GM12878 (cell line): ENCODE results near the gene NFATC1. TPM values are rescaled to one million over a fixed set of nuclear protein-coding genes. Genes with fewer than 3 reads are reported as not detected.

Source experiments
- ATAC-seq: fragments of 200-7000 bp; cut with Tn5 transposase; 3 replicates; pipeline ENCODE4 v1.9.1; 2020; ENCODE audit warnings: mild to moderate bottlenecking, moderate library complexity
- BruUV-seq: library from RNA; stranded (reverse); fragments of 400-500 nt; replicated peaks from 2 replicates; lab custom pipeline; 2021; lab: Mats Ljungman, UMichigan
- CTCF ChIA-PET: fragments of 300-600 bp; sonication (Branson Sonifier 250); formaldehyde crosslinking; extraction: SDS; loops from one replicate; lab custom pipeline; 2021; ENCODE audit warnings: inconsistent platforms; lab: Yijun Ruan, JAX
- POLR2A ChIA-PET: fragments of 350-600 bp; formaldehyde crosslinking; extraction: SDS; loops from one replicate; lab custom pipeline; 2021; ENCODE audit warnings: inconsistent platforms; lab: Charles Lee
- RAD21 ChIA-PET: fragments of 300-600 bp; sonication (Branson Sonifier 250); formaldehyde crosslinking; loops from one replicate; lab custom pipeline; 2023; ENCODE audit warnings: antibody characterized with exemption; ENCODE audit not compliant: unreplicated experiment; lab: Charles Lee
- SMC1A ChIA-PET: fragments of 300-600 bp; sonication (Branson Sonifier 250); formaldehyde crosslinking; loops from one replicate; lab custom pipeline; 2023; ENCODE audit not compliant: unreplicated experiment, uncharacterized antibody; lab: Charles Lee
- DNase-seq: peaks from one replicate; pipeline ENCODE4 v3.0.0-alpha.2; 2011; ENCODE audit warnings: low read depth, low spot score
- FAIRE-seq: peaks from 3 replicates; lab custom pipeline; 2011; peaks lifted over from hg19 to GRCh38; lab: Jason Lieb, UNC
- H2AFZ ChIP-seq: 2 replicates; pipeline ENCODE4 v1.6.0; 2011; ENCODE audit warnings: low read depth, low read length, control low read depth; ENCODE audit not compliant: control insufficient read depth
- H3K27ac ChIP-seq: 2 replicates; pipeline ENCODE4 v1.5.1; 2011; ENCODE audit warnings: control low read depth; ENCODE audit not compliant: control insufficient read depth, insufficient read depth
- H3K27me3 ChIP-seq, 2 experiments: replicated peaks in 1 of 2; 2 replicates each; pipeline versions ENCODE4 v1.6.0 to v1.6.1; 2011; ENCODE audit warnings: low read length in 1 of 2; ENCODE audit not compliant: control insufficient read depth in 2 of 2, insufficient read depth in 2 of 2
- H3K36me3 ChIP-seq, 2 experiments: 2 replicates each; pipeline ENCODE4 v1.5.1; 2011; ENCODE audit warnings: low read length in 1 of 2; ENCODE audit not compliant: control insufficient read depth in 2 of 2, insufficient read depth in 2 of 2
- H3K4me1 ChIP-seq: 2 replicates; pipeline ENCODE4 v1.6.1; 2011; ENCODE audit warnings: mild to moderate bottlenecking, low read length, moderate library complexity, mixed read lengths; ENCODE audit not compliant: control insufficient read depth, insufficient read depth
- H3K4me2 ChIP-seq: 2 replicates; pipeline ENCODE4 v1.6.0; 2011; ENCODE audit warnings: control low read depth; ENCODE audit not compliant: control insufficient read depth, insufficient read depth
- H3K4me3 ChIP-seq: fragments of 200-600 bp; sonication (generic); 2 replicates; pipeline ENCODE4 v1.5.1; 2016
- H3K79me2 ChIP-seq: 2 replicates; pipeline ENCODE4 v1.6.0; 2011; ENCODE audit warnings: low read length; ENCODE audit not compliant: control insufficient read depth, insufficient read depth
- H3K9ac ChIP-seq: 2 replicates; pipeline ENCODE4 v1.8.0; 2011; ENCODE audit warnings: low read length, control low read depth, mixed read lengths; ENCODE audit not compliant: control insufficient read depth, insufficient read depth
- H3K9me3 ChIP-seq: replicated peaks from 3 replicates; pipeline ENCODE4 v1.5.1; 2011; ENCODE audit warnings: mild to moderate bottlenecking, low read length; ENCODE audit not compliant: control insufficient read depth, insufficient read depth
- H4K20me1 ChIP-seq: 2 replicates; pipeline ENCODE4 v1.6.0; 2011; ENCODE audit not compliant: control insufficient read depth, insufficient read depth
- BACH1 ChIP-seq: fragments of 450-650 bp; IDR thresholded peaks from 2 replicates; pipeline ENCODE4 v1.6.1; 2017; ENCODE audit warnings: mild to moderate bottlenecking, borderline replicate concordance
- BRCA1 ChIP-seq: IDR thresholded peaks from 2 replicates; pipeline ENCODE4 v1.6.1; 2011; ENCODE audit warnings: low read depth, low read length, improper control_type of control experiment
- DPF2 ChIP-seq: fragments of 450-650 bp; IDR thresholded peaks from 2 replicates; pipeline ENCODE4 v1.6.1; 2017; ENCODE audit warnings: mild to moderate bottlenecking
- E4F1 ChIP-seq: fragments of 450-650 bp; IDR thresholded peaks from 2 replicates; pipeline ENCODE4 v1.6.1; 2018; ENCODE audit warnings: borderline replicate concordance, mild to moderate bottlenecking; ENCODE audit not compliant: partially characterized antibody
- HDAC2 ChIP-seq: fragments of 200-600 bp; sonication (generic); IDR thresholded peaks from 2 replicates; pipeline ENCODE4 v1.6.1; 2017
- HDAC6 ChIP-seq: fragments of 200-600 bp; sonication (generic); IDR thresholded peaks from one replicate; pipeline ENCODE4 v1.8.0; 2017; ENCODE audit warnings: antibody characterized with exemption; ENCODE audit not compliant: unreplicated experiment
- MEF2B ChIP-seq: fragments of 450-650 bp; IDR thresholded peaks from 2 replicates; pipeline ENCODE4 v1.6.1; 2018; ENCODE audit warnings: mild to moderate bottlenecking, moderate library complexity; ENCODE audit not compliant: partially characterized antibody, poor library complexity, severe bottlenecking
- MYB ChIP-seq: fragments of 150-350 bp; IDR thresholded peaks from 2 replicates; pipeline ENCODE4 v1.6.1; 2014; ENCODE audit warnings: mild to moderate bottlenecking, low read depth, low read length, borderline replicate concordance
- NKRF ChIP-seq: fragments of 450-650 bp; conservative IDR thresholded peaks from 2 replicates; pipeline ENCODE4 v1.6.1; 2017; ENCODE audit warnings: mild to moderate bottlenecking, moderate library complexity
- NR2C2 ChIP-seq: IDR thresholded peaks from 2 replicates; pipeline ENCODE4 v1.6.1; 2011; ENCODE audit warnings: borderline replicate concordance, low read depth; ENCODE audit not compliant: control insufficient read depth, insufficient read length
- RB1 ChIP-seq: fragments of 450-650 bp; formaldehyde crosslinking; IDR thresholded peaks from 2 replicates; pipeline ENCODE4 v1.6.1; 2017; ENCODE audit warnings: mild to moderate bottlenecking, borderline replicate concordance
- SMAD1 ChIP-seq: fragments of 450-650 bp; IDR thresholded peaks from 2 replicates; pipeline ENCODE4 v1.6.1; 2018; ENCODE audit warnings: mild to moderate bottlenecking, low read depth; ENCODE audit not compliant: partially characterized antibody
- TCF12 ChIP-seq: IDR thresholded peaks from 2 replicates; pipeline ENCODE4 v1.6.1; 2011; ENCODE audit warnings: low read depth, mild to moderate bottlenecking, low read length
- TCF3 ChIP-seq: IDR thresholded peaks from 2 replicates; pipeline ENCODE4 v1.6.1; 2012; ENCODE audit warnings: low read depth, mild to moderate bottlenecking, low read length, borderline replicate concordance; ENCODE audit not compliant: insufficient read depth
- YY1 ChIP-seq: IDR thresholded peaks from 2 replicates; pipeline ENCODE4 v1.6.1; 2011; ENCODE audit warnings: low read depth, mild to moderate bottlenecking, low read length
- ZNF592 ChIP-seq: fragments of 450-650 bp; IDR thresholded peaks from 2 replicates; pipeline ENCODE4 v1.6.1; 2017; ENCODE audit warnings: mild to moderate bottlenecking, moderate library complexity
- WGBS: methylation state at CpG from one replicate; pipeline ENCODE4 v1.1.6; 2016; ENCODE audit warnings: low lambda C conversion rate; ENCODE audit not compliant: insufficient replicate concordance, insufficient coverage; ENCODE audit errors: missing lambda C conversion rate; 5-methylcytosine and 5-hydroxymethylcytosine counted together
- in situ Hi-C: fragments of 300-500 bp; cut with MboI; formaldehyde crosslinking; loops from 9 replicates; pipeline ENCODE4 v1.14.3; 2018; ENCODE audit warnings: mixed read lengths
- intact Hi-C: fragments of 100-400 bp; cut with micrococcal nuclease; formaldehyde crosslinking; loops from one replicate; pipeline ENCODE4 v1.14.2; 2022; ENCODE audit not compliant: unreplicated experiment
- polyA plus RNA-seq, 11 experiments: library from polyadenylated mRNA; depleted of rRNA in 4 of 11; unstranded in 6 of 11; stranded (reverse) in 5 of 11; fragments of >200 nt; fragmentation: Nextera tagmentation in 4 of 11; fragmentation: Illumina TruSeq in 1 of 11; extraction: Ambion mirVana in 4 of 11; extraction: Trizol in 1 of 11; gene quantifications; 1 replicate in 1 of 11; 2 replicates in 10 of 11; pipeline versions ENCODE4 v1.2.1 to v1.2.3, GENCODE V29; 2011 to 2016; ENCODE audit warnings: inconsistent platforms in 2 of 11, missing spikeins in 2 of 11, low read depth in 1 of 11
- total RNA-seq, 4 experiments: library from RNA; depleted of rRNA in 3 of 4; stranded (reverse); fragments of >200 nt in 3 of 4; fragmentation: Illumina TruSeq in 1 of 4; extraction: Trizol in 1 of 4; gene quantifications; 2 replicates each; pipeline versions ENCODE4 v1.2.1 to v1.2.3, GENCODE V29; 2013 to 2021

The NFATC1 gene
- total and polyA plus RNA-seq, 10 of the 15 experiments (the other 5 are each of a cell fraction or from before 2014, with no cell fraction given) = 0.84 to 20.8 (median 5.1) TPM

GRCh38 chr18:79540904-79541282, 145.2 kb downstream of the NFATC1 start:
- no peak for FAIRE-seq
- no peak for ATAC-seq
- Histone ChIP-seq H3K27ac (no peak overlapping the region), H3K4me3 (no peak overlapping the region), H3K4me1 (no peaks in the 10 kb centered on the region), H2AFZ (no peak overlapping the region), H3K27me3 (no peaks in the 10 kb centered on the region), H3K4me2 (no peak overlapping the region), H3K9ac (no peak overlapping the region), H3K9me3 (no peaks in the 10 kb centered on the region; the same call in 2 of the 3 replicates), H4K20me1 (no peaks in the 10 kb centered on the region), H3K36me3 (no peaks in the 10 kb centered on the region), H3K79me2 (no peaks in the 10 kb centered on the region)
- ChIA-PET RAD21 (no interaction called here), CTCF (no interaction called here), POLR2A (no interaction called here), SMC1A (interaction anchor here (0.8 kb wide), 1 partner anchor 99 kb away, joined by 3 read pairs; no protein-coding TSS in a partner anchor)
- no TSS peak for BruUV-seq
- in situ Hi-C loops = no loop called here
- intact Hi-C loops = no loop called here
- DNase-seq = no peak
- WGBS = 77% methylated on average over 12 of the region's 12 CpGs
- TF ChIP-seq MYB (no peak), DPF2 (no peak), YY1 (no peak), SMAD1 (no peak), RB1 (no peak), TCF12 (no peak), HDAC6 (no peak), TCF3 (no peak), MEF2B (no peak), BACH1 (no peak), E4F1 (no peak), ZNF592 (no peak), HDAC2 (no peak), BRCA1 (no peak), NKRF (no peak), NR2C2 (no peak)
